HG03521 (cell line): ENCODE measurements around the gene MVP.
"Not testable (repeated sequence)": the region's sequence is repeated elsewhere in the genome, so short reads cannot be mapped to it uniquely, and the experiment has no call there.

Experiments used
- ATAC-seq: cut with Tn5 transposase; IDR thresholded peaks from one replicate; pipeline ENCODE4 v1.9.1; 2021; ENCODE audit warnings: mild to moderate bottlenecking, moderate library complexity; ENCODE audit not compliant: unreplicated experiment

MVP gene

DNA sequence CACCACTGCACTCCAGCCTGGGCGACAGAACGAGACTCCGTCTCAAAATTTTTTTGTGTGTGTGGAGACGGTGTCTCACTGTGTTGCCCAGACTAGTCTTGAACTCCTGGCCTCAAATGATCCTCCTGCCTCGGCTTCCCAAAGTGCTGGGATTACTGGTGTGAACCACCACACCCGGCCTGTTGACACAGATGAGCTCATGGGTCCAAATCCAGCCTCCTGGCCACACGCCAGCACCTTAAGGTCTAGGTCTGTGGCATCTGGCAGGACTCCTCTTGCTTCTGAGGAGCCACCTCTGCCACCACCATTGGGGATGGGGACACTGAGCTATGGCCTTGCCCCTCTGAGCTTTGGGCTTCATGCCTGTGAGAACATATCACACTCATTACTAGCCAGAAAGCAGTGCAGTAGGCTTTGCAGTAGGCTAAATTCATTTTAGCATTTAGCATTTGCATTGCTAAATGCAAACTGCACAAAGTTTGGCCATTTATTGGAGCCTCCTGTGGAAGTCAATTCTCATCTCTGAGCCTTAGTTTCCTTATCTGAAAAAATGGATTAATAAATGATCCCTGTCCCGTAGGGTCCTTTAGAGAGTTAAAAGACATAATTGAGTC lies 48.2 kb downstream of the MVP start:
- ATAC-seq = no peak

DNA sequence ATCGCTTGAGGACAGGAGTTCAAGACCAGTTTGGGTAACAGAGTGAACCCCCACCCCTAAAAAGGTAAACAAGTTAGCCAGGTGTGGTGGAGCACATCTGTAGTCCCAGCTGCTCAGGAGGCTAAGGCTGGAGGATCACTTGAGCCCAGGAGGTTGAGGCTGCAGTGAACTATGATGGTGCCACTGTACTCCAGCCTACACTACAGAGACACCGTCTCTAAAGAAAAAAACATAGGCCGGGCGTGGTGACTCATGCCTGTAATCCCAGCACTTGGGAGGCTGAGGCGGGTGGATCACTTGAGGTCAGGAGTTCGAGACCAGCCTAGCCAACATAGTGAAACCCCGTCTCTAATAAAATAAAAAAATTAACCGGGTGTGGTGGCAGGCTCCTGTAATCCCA lies 48.8 kb downstream of the MVP start:
- not testable (repeated sequence) for ATAC-seq

DNA sequence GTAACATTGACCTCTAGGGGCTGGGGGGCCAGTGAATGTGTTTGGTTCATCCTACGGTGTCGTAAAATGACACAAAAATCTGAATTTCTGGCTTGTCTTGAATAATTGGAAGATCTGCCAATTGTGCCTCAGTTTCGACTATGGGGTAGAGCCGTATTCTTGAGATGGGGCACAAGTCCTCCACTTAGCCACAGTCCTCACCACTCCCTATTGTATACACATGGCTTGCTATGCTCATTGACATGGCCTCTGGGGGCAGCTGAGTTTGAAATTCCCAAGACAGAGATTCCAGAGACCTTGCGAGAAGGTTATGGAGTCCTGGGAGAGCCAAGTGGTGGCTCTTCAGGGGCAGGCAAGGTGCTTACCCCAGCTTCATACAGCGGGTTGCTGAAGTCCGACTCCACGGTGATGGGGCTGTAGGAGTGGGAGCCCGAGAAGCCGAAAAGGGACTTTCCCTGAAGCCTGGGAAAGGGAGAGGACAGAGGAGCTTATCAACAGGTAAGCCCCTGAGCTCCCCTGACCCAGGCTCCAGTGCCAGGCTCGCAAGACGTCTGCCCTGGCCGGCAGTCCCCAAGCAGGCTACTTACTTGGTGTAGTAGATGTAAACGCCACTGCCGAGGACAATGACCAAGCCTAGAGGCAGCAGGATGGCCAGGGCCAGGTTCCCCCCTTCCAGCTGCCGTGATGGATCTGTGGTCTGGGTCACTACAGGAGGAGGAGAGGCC lies 51.7 kb downstream of the MVP start:
- no peak for ATAC-seq

DNA sequence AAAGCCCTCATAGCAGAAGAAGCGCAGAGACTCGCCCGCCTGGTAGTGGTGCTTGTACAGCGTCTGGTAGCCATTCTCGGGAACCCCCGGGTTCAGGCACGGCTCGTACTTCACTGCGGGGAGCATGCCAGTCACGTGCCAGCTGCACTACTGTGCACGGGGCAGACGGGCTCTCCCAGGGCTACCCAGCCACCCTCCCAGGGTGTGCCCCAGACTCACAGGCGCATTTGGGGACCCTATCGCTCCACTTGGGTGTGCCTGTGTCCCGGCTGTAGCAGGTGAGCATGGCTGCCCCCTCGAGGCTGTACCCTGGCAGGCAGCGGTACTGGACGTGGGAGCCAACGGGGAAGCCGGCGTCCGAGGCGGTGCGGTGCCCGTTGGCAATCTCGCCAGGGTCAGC lies 53.1 kb downstream of the MVP start:
- no peak for ATAC-seq

DNA sequence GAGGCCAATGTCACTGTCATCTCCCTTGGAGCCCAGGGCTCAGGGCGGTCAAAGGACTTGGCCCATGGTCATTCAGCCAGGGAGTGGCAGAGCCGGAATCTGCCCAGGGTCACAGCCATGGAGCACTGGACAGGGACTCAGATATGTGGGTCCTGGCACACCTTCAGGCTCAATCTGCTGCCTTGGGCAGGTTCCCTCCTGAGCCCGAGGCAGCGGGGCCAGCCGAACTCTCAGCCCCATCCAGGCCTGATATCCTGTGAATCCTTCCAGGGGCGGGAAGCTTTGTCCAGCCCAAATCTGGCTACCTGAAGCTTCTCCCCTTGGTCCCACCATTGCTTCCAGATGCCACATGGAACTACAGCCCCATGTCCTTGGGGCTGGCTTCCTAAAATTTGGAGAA lies 54.9 kb downstream of the MVP start:
- no peak for ATAC-seq

DNA sequence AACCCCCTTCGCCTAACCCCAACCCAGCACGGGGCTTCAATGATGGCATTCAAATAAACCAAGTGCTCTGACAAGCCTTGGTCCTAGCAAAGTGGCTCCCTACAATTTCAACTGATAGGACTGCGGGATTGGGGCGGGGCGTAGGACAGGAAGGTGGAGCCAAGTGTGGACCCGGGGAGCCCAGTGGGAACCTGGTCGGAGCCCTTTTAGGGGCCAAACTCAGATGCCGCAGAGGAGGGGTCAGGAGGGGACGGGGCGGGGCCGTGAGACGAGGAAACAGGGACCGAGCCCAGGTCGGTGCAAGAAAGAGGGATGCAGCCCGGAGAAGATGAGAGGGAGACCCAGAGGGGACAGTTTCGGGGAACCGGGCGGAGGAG lies 55.9 kb downstream of the MVP start:
- ATAC-seq = no peak

DNA sequence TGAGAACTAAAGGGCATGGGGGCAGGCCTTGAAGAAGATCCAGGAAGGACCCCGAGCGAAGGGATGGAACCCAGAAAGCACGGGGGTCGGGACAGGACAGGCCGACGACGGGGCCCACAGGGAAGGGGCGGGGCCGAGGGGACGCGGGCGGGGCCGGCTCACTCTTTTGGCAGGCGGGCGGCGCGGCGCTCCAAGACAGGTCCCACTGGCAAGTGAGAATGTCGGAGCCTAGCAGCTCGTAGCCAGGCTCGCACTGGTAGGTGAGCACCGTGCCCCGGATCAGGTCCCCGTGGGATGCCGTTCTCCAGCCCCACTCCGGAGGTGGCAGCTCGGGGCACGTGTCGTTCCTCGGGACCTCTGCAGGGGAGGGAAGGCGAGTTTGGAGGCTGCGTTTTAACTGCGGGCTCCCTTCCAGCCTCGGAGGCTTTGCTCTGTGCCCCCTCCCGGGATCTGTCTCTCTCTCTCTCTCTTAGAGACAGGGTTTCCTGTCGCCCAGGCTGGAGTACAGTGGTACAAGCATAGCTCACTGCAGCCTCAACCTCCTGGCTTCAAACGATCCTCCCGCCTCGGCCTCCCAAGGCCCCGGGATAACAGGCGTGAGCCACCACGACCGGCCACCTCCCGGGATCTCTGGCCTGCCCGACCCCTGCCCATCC lies 56.5 kb downstream of the MVP start:
- ATAC-seq = no peak

DNA sequence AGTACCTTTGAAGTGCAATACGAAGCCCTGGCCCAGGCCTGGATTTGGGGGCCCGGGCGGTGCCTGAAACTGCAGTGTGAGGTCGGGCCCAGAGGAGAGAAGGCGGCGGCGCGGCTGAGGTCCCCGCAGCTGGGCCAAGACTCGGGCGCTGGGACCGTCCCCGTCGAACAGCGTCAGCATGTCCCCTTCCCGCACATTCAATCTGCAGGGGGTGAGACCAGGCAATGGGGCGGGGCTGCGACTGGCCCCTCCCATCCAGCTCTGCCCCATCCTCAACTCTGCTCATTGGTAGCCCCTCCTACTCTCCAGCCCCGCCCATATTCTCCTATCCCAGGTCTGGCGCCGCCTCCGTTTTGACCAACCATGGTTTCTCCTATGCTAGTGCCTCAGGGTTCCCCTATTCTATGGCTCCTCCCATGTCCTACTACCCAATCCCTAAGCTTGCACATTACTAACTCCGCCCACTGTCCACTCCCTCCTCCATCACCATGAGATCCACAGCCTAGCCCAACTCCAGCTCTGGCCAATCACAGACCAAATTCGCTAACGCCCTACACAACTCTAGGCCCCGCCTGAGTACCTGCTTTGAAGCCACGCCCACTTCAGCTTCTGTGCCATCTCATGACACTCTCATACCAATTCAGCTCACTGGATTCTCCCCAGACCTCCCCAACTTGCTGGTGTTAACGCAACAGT lies 57.2 kb downstream of the MVP start:
- no peak for ATAC-seq

DNA sequence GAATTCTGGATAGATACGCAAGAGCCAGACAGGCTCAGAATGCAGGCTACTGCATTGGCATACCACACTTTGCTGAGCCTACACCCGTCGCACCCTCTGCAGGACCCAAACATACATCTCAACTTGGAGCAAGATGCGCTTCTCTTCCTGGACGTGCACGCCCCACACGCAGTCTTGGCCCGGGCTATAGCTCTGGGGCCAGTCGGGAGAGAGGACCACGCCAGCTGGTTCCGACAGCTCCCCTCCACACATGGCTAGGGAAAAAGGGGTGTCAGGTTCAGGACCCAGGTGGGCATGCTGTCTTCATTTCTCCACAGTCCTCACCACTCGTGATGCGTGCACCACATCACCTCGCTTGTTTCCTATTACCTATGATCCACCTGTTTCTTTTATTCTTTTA lies 57.9 kb downstream of the MVP start:
- ATAC-seq = no peak

DNA sequence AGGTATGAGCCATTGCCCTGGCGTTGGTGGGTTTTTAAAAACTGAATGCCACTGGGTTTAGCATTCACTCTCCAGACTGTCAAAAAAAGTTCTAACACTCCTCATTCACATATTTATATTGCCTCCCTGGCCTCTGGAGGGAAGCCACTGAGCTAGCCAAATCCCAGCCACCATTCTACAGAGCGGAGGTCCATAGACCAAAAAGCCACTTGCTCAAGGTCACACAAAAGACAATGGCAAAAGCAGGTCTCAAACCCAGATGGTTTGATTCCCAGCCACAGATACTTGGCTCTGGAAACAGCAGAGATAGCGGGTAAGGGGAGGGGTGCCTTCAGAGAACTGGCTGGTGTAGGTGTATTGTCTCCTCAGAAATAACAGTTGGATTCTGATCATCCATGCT lies 60.8 kb downstream of the MVP start:
- no peak for ATAC-seq

DNA sequence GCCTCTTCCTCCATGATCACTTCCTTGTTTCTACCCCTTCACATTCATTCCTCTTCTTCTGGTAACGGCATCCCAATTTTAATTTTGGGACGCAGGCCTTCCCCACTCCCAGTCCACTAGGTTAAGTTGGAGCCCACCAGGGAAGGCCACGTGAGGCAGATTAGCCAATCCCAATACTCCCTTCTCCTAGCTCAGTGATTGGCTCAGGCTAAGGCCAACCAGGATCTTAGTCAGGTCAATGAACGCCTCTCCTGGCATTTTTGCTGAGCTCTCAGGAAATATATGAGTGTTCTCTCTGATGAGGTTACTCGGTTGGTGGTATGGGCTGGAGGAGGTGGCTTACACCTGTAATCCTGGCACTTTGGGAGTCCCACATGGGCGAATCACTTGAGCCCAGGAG lies 63.7 kb downstream of the MVP start:
- no peak for ATAC-seq

DNA sequence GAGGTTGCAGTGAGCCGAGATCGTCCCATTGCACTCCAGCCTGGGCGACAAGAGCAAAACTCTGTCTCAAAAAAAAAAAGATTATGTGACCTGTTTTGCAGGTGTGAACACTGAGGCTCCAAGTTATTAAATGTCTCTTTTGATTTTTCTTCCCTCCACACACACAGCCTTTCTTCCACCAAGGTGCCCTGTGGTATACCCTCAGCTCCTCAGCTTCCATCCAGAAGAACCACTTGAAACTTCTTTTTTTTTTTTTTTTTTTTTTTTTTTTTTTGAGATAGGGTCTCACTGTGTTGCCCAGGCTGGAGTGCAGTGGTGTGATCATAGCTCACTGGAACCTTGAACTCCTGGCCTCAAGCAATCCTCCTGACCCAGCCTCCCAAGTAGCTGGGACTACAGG lies 69.1 kb downstream of the MVP start:
- ATAC-seq = not testable (repeated sequence)

DNA sequence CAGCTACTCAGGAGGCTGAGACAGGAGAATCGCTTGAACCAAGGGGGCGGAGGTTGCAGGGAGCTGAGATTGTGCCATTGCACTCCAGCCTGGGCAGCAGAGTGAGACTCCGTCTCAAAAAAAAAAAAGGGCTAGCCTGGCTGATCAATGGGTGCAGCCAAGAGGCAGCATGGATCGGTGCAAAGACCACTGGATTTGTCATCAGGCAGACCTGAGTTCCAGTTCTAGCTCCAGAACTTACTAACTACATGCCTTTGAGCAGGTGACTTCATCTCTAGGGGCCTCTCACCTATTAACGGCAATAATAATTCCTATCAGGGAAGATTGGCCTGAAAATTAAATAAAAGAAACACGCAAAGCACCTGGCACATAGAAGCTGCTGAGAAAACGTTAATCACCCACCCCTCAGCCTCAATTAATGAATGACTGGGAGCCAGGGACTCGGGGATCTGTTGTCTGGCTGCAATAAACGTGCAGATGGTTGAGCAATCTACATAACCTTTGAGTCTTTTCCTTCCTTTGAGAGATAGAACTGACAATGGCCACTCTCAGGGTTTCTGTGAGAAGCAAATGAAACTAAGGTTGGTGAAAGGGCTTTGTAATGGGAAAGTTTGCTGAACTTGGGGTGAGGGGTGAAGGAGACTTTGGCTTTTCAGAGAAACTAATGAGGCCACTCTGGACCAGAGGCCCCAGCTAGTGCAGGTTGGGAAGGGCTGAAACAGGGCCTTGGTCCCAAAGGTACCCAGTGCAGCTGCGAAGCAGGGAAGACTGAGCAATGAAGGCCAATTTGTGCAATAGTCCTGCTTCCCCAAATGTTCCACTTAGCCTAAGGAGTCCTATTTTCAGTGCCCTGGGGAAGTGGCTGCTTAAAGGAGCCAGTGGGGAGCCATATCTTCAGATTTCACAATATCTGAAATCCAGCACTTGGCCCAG lies 71.5 kb downstream of the MVP start:
- no peak for ATAC-seq

DNA sequence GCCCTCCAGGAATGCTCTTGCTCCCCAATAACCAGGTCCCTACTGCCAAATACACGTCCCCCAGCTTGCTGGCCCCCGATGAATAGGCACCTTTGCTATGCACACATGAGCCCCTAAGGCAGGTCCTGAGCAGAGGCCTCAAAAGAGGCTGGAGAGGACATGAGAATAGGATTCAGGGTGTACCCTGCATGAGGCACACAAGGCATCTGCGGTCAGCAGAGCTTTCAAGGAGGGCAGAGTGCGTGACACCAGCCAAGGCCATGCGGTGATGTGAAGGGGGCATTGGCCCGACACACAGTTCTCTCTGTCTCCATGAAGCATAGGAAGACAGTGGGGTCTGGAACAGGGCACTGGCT lies 72.2 kb downstream of the MVP start:
- no peak for ATAC-seq

DNA sequence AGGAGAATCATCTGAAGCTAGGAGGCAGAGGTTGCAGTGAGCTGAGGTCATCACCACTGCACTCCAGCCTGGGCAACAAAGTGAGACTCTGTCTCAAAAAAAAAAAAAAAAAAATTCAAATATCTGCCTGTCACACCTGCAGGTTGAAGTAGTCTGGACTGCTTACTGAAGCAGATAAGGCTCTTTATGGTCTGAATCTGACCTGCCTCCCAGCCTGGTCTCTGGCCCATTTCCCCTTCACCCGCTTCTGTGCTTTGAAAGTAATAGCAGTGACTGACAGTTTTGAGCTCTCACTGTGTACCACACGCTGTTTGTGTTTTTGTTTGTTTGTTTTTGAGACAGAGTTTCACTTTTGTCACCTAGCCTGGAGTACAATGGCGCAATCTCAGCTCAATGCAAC lies 73.3 kb downstream of the MVP start:
- no peak for ATAC-seq

DNA sequence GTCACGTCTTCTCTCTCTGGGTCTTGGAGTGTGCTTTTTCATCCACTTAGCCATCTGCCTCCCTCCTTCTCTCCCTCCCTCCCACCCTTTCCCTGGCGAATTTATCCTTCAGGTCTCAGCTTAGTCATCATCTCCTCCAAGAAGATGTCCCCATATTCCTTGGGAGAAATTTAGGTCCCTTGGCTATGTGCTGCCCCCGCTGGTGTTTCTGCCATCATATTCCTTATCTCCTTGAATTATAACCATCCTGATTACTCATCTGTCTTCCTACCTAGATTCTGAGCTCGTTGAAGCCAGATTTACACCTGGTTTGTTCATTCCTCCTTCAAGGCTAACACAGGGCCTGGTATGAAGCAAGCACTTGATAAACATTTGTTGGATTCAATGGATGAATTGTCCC lies 74.1 kb downstream of the MVP start:
- ATAC-seq = no peak

DNA sequence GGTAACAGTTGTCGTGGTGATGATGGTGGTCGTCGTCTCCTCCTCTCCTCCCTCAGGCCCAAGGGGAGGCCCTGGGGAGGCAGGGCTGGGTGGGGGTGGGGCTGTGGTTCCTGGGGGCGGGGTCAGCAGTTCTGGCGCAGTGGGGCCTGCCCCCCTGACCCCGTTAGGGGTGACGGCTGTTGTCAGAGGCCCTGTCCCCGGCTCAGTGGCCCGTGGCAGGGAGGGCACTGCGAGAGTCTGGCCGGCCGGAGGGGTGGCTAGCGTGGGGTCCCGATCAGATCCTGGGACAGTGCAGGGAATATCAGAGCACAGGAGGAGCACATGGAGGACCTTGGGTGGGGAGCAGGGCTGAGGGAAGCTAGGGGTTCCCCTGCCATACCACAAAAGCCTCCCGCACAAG lies 76.6 kb downstream of the MVP start:
- no peak for ATAC-seq

DNA sequence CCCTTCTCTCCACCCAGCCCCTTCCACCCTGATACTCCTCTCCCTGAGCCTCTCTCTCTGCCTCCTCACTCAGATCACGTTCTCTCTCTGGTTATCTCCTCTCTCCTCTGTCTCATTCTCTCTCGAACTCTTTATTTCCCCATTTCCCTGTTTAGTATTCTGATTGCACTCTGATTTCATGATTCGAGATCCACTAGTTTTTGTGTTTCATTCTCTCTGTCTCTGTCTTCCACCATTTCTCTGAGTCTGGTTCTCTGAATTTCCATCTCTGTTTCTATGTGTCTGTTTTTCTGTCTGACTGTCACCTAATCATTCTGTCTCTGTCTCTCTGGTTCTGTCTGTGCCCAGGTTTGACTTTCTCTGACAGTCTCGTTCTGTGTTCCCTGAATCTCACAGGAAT lies 77.1 kb downstream of the MVP start:
- no peak for ATAC-seq
